ENCODE data around the gene ERC1. TPM values are rescaled to one million over a fixed set of nuclear protein-coding genes. Genes with fewer than 3 reads are reported as not detected.
"Not testable (repeated sequence)": the region's sequence is repeated elsewhere in the genome, so short reads cannot be mapped to it uniquely, and the experiment has no call there.

Gene ERC1
- polyA plus RNA-seq, 4 donors, result 35.3 to 43.4 (median 37.5) TPM

GRCh38 chr12:1341270-1341669 lies 350.2 kb downstream of the ERC1 start:
- not testable (repeated sequence) for DNase-seq (ENCODE audit: low read depth in 4 of 4, low spot score in 2 of 4)

GRCh38 chr12:1343422-1343821 lies 352.4 kb downstream of the ERC1 start:
- no peak for DNase-seq (ENCODE audit: low read depth in 4 of 4, low spot score in 2 of 4)

GRCh38 chr12:1344245-1344644 lies 353.2 kb downstream of the ERC1 start:
- DNase-seq (ENCODE audit: low read depth in 4 of 4, low spot score in 2 of 4), result no peak

- DNase-seq (ENCODE audit: low read depth in 4 of 4, low spot score in 2 of 4), result no peak
Observed at GRCh38 chr12:1346126-1346525, 355.1 kb downstream of the ERC1 start.

GRCh38 chr12:1347294-1347693 lies 356.3 kb downstream of the ERC1 start:
- DNase-seq (ENCODE audit: low read depth in 4 of 4, low spot score in 2 of 4), result no peak

- DNase-seq (ENCODE audit: low read depth in 4 of 4, low spot score in 2 of 4), result no peak
Observed at GRCh38 chr12:1348606-1349005, 357.6 kb downstream of the ERC1 start.

GRCh38 chr12:1350055-1350933 lies 359.3 kb downstream of the ERC1 start:
- DNase-seq (ENCODE audit: low read depth in 4 of 4, low spot score in 2 of 4), result no peak

GRCh38 chr12:1350934-1351240 lies 359.9 kb downstream of the ERC1 start:
- DNase-seq (ENCODE audit: low read depth in 4 of 4, low spot score in 2 of 4), result no peak

- no peak for DNase-seq (ENCODE audit: low read depth in 4 of 4, low spot score in 2 of 4)
Observed at GRCh38 chr12:1351926-1352325, 360.9 kb downstream of the ERC1 start.

- DNase-seq (ENCODE audit: low read depth in 4 of 4, low spot score in 2 of 4), result no peak
Observed at GRCh38 chr12:1353451-1353850, 362.4 kb downstream of the ERC1 start.

- no peak for DNase-seq (ENCODE audit: low read depth in 4 of 4, low spot score in 2 of 4)
Observed at GRCh38 chr12:1355396-1355795, 364.4 kb downstream of the ERC1 start.

GRCh38 chr12:1355871-1356270 lies 364.8 kb downstream of the ERC1 start:
- DNase-seq (ENCODE audit: low read depth in 4 of 4, low spot score in 2 of 4), result not testable (repeated sequence)

- no peak for DNase-seq (ENCODE audit: low read depth in 4 of 4, low spot score in 2 of 4)
Observed at GRCh38 chr12:1356285-1356684, 365.3 kb downstream of the ERC1 start.

GRCh38 chr12:1357171-1357570 lies 366.1 kb downstream of the ERC1 start:
- DNase-seq (ENCODE audit: low read depth in 4 of 4, low spot score in 2 of 4), result no peak

- no peak for DNase-seq (ENCODE audit: low read depth in 4 of 4, low spot score in 2 of 4)
Observed at GRCh38 chr12:1357711-1358110, 366.7 kb downstream of the ERC1 start.

GRCh38 chr12:1360441-1361210 lies 369.6 kb downstream of the ERC1 start:
- no peak for DNase-seq (ENCODE audit: low read depth in 4 of 4, low spot score in 2 of 4)

GRCh38 chr12:1362143-1362662 lies 371.2 kb downstream of the ERC1 start:
- DNase-seq (ENCODE audit: low read depth in 4 of 4, low spot score in 2 of 4), result no peak

- DNase-seq (ENCODE audit: low read depth in 4 of 4, low spot score in 2 of 4), result no peak
Observed at GRCh38 chr12:1365703-1366102, 374.7 kb downstream of the ERC1 start.

- no peak for DNase-seq (ENCODE audit: low read depth in 4 of 4, low spot score in 2 of 4)
Observed at GRCh38 chr12:1367331-1368291, 376.6 kb downstream of the ERC1 start.

- DNase-seq (ENCODE audit: low read depth in 4 of 4, low spot score in 2 of 4), result no peak
Observed at GRCh38 chr12:1369460-1369859, 378.4 kb downstream of the ERC1 start.

Measured in left renal cortex interstitium (tissue), 4 donors.